ENCODE data around the gene TRIM49D1. TPM values are rescaled to one million over a fixed set of nuclear protein-coding genes. Genes with fewer than 3 reads are reported as not detected.
"Not testable (repeated sequence)": the region's sequence is repeated elsewhere in the genome, so short reads cannot be mapped to it uniquely, and the experiment has no call there.

The TRIM49D1 gene
- total RNA-seq = not detected

GRCh38 chr11:89922195-89922660, at the start of gene TRIM49D1:
TSS of gene TRIM49D1 (minus strand) at chr11:89922245. CDS start at chr11:89917710, 4,535 bp downstream.
- DNase-seq = no peak

GRCh38 chr11:89965737-89966136, 43.7 kb upstream of the TRIM49D1 start, which contains the start of gene TRIM64:
TSS of gene TRIM64 (plus strand) at chr11:89966037. CDS start at chr11:89968504, 2,467 bp downstream.
- not testable (repeated sequence) for DNase-seq

GRCh38 chr11:89960833-89961232, 38.8 kb upstream of the TRIM49D1 start:
- not testable (repeated sequence) for DNase-seq

GRCh38 chr11:89923764-89924163, 1.7 kb upstream of the TRIM49D1 start, which contains the start of gene TRIM49D2:
TSS of gene TRIM49D2 (plus strand) at chr11:89924064. CDS start at chr11:89926762, 2,698 bp downstream.
- not testable (repeated sequence) for DNase-seq

- DNase-seq = not testable (repeated sequence)
These were observed 21.2 kb downstream of the TRIM49D1 start for GRCh38 chr11:89900809-89901208.

- not testable (repeated sequence) for DNase-seq
These were observed 28.8 kb downstream of the TRIM49D1 start for GRCh38 chr11:89893245-89893644.

GRCh38 chr11:89877511-89877910, 44.5 kb downstream of the TRIM49D1 start:
- not testable (repeated sequence) for DNase-seq

- not testable (repeated sequence) for DNase-seq
These were observed 49.5 kb downstream of the TRIM49D1 start for GRCh38 chr11:89872588-89872987.

GRCh38 chr11:89865223-89865622, 56.8 kb downstream of the TRIM49D1 start:
- DNase-seq = not testable (repeated sequence)

- not testable (repeated sequence) for DNase-seq
These were observed 57.9 kb downstream of the TRIM49D1 start for GRCh38 chr11:89863906-89864704.
